GM12878 (cell line): ENCODE results near the gene WWOX. TPM values are rescaled to one million over a fixed set of nuclear protein-coding genes. Genes with fewer than 3 reads are reported as not detected.

Experiments used
- ATAC-seq: fragments of 200-7000 bp; cut with Tn5 transposase; 3 replicates; pipeline ENCODE4 v1.9.1; 2020; ENCODE audit warnings: mild to moderate bottlenecking, moderate library complexity
- BruUV-seq: library from RNA; stranded (reverse); fragments of 400-500 nt; replicated peaks from 2 replicates; lab custom pipeline; 2021; lab: Mats Ljungman, UMichigan
- CTCF ChIA-PET: fragments of 300-600 bp; sonication (Branson Sonifier 250); formaldehyde crosslinking; extraction: SDS; loops from one replicate; lab custom pipeline; 2021; ENCODE audit warnings: inconsistent platforms; lab: Yijun Ruan, JAX
- POLR2A ChIA-PET: fragments of 350-600 bp; formaldehyde crosslinking; extraction: SDS; loops from one replicate; lab custom pipeline; 2021; ENCODE audit warnings: inconsistent platforms; lab: Charles Lee
- RAD21 ChIA-PET: fragments of 300-600 bp; sonication (Branson Sonifier 250); formaldehyde crosslinking; loops from one replicate; lab custom pipeline; 2023; ENCODE audit warnings: antibody characterized with exemption; ENCODE audit not compliant: unreplicated experiment; lab: Charles Lee
- SMC1A ChIA-PET: fragments of 300-600 bp; sonication (Branson Sonifier 250); formaldehyde crosslinking; loops from one replicate; lab custom pipeline; 2023; ENCODE audit not compliant: unreplicated experiment, uncharacterized antibody; lab: Charles Lee
- DNase-seq: peaks from one replicate; pipeline ENCODE4 v3.0.0-alpha.2; 2011; ENCODE audit warnings: low read depth, low spot score
- FAIRE-seq: peaks from 3 replicates; lab custom pipeline; 2011; peaks lifted over from hg19 to GRCh38; lab: Jason Lieb, UNC
- H2AFZ ChIP-seq: 2 replicates; pipeline ENCODE4 v1.6.0; 2011; ENCODE audit warnings: low read depth, low read length, control low read depth; ENCODE audit not compliant: control insufficient read depth
- H3K27ac ChIP-seq: 2 replicates; pipeline ENCODE4 v1.5.1; 2011; ENCODE audit warnings: control low read depth; ENCODE audit not compliant: control insufficient read depth, insufficient read depth
- H3K27me3 ChIP-seq, 2 experiments: replicated peaks in 1 of 2; 2 replicates each; pipeline versions ENCODE4 v1.6.0 to v1.6.1; 2011; ENCODE audit warnings: low read length in 1 of 2; ENCODE audit not compliant: control insufficient read depth in 2 of 2, insufficient read depth in 2 of 2
- H3K36me3 ChIP-seq, 2 experiments: 2 replicates each; pipeline ENCODE4 v1.5.1; 2011; ENCODE audit warnings: low read length in 1 of 2; ENCODE audit not compliant: control insufficient read depth in 2 of 2, insufficient read depth in 2 of 2
- H3K4me1 ChIP-seq: 2 replicates; pipeline ENCODE4 v1.6.1; 2011; ENCODE audit warnings: mild to moderate bottlenecking, low read length, moderate library complexity, mixed read lengths; ENCODE audit not compliant: control insufficient read depth, insufficient read depth
- H3K4me2 ChIP-seq: 2 replicates; pipeline ENCODE4 v1.6.0; 2011; ENCODE audit warnings: control low read depth; ENCODE audit not compliant: control insufficient read depth, insufficient read depth
- H3K4me3 ChIP-seq: fragments of 200-600 bp; sonication (generic); 2 replicates; pipeline ENCODE4 v1.5.1; 2016
- H3K79me2 ChIP-seq: 2 replicates; pipeline ENCODE4 v1.6.0; 2011; ENCODE audit warnings: low read length; ENCODE audit not compliant: control insufficient read depth, insufficient read depth
- H3K9ac ChIP-seq: 2 replicates; pipeline ENCODE4 v1.8.0; 2011; ENCODE audit warnings: low read length, control low read depth, mixed read lengths; ENCODE audit not compliant: control insufficient read depth, insufficient read depth
- H3K9me3 ChIP-seq: replicated peaks from 3 replicates; pipeline ENCODE4 v1.5.1; 2011; ENCODE audit warnings: mild to moderate bottlenecking, low read length; ENCODE audit not compliant: control insufficient read depth, insufficient read depth
- H4K20me1 ChIP-seq: 2 replicates; pipeline ENCODE4 v1.6.0; 2011; ENCODE audit not compliant: control insufficient read depth, insufficient read depth
- BHLHE40 ChIP-seq, 2 experiments: fragments of 450-650 bp in 1 of 2; IDR thresholded peaks; 2 replicates each; pipeline ENCODE4 v1.6.1; 2011 to 2017; ENCODE audit warnings: low read depth in 2 of 2, borderline replicate concordance in 1 of 2, improper control_type of control experiment in 1 of 2, low read length in 1 of 2, mild to moderate bottlenecking in 1 of 2
- BMI1 ChIP-seq: fragments of 450-650 bp; IDR thresholded peaks from 2 replicates; pipeline ENCODE4 v1.6.1; 2016; ENCODE audit warnings: mild to moderate bottlenecking, moderate library complexity, borderline replicate concordance
- NFYA ChIP-seq: IDR thresholded peaks from 2 replicates; pipeline ENCODE4 v1.6.1; 2011; ENCODE audit warnings: low read depth, mild to moderate bottlenecking, low read length, improper control_type of control experiment, borderline replicate concordance
- RUNX3 ChIP-seq: IDR thresholded peaks from 2 replicates; pipeline ENCODE4 v1.6.1; 2012; ENCODE audit warnings: low read length, inconsistent platforms
- ZSCAN29 ChIP-seq: fragments of 450-650 bp; IDR thresholded peaks from 2 replicates; pipeline ENCODE4 v1.6.1; 2017; ENCODE audit warnings: mild to moderate bottlenecking, moderate library complexity
- WGBS: methylation state at CpG from one replicate; pipeline ENCODE4 v1.1.6; 2016; ENCODE audit warnings: low lambda C conversion rate; ENCODE audit not compliant: insufficient replicate concordance, insufficient coverage; ENCODE audit errors: missing lambda C conversion rate; 5-methylcytosine and 5-hydroxymethylcytosine counted together
- in situ Hi-C: fragments of 300-500 bp; cut with MboI; formaldehyde crosslinking; loops from 9 replicates; pipeline ENCODE4 v1.14.3; 2018; ENCODE audit warnings: mixed read lengths
- intact Hi-C: fragments of 100-400 bp; cut with micrococcal nuclease; formaldehyde crosslinking; loops from one replicate; pipeline ENCODE4 v1.14.2; 2022; ENCODE audit not compliant: unreplicated experiment
- polyA plus RNA-seq, 11 experiments: library from polyadenylated mRNA; depleted of rRNA in 4 of 11; unstranded in 6 of 11; stranded (reverse) in 5 of 11; fragments of >200 nt; fragmentation: Nextera tagmentation in 4 of 11; fragmentation: Illumina TruSeq in 1 of 11; extraction: Ambion mirVana in 4 of 11; extraction: Trizol in 1 of 11; gene quantifications; 1 replicate in 1 of 11; 2 replicates in 10 of 11; pipeline versions ENCODE4 v1.2.1 to v1.2.3, GENCODE V29; 2011 to 2016; ENCODE audit warnings: inconsistent platforms in 2 of 11, missing spikeins in 2 of 11, low read depth in 1 of 11
- total RNA-seq, 4 experiments: library from RNA; depleted of rRNA in 3 of 4; stranded (reverse); fragments of >200 nt in 3 of 4; fragmentation: Illumina TruSeq in 1 of 4; extraction: Trizol in 1 of 4; gene quantifications; 2 replicates each; pipeline versions ENCODE4 v1.2.1 to v1.2.3, GENCODE V29; 2013 to 2021
- TF ChIP-seq, protein P1 (sequence below): IDR thresholded peaks from 2 replicates; pipeline ENCODE4 v1.6.1; 2012; ENCODE audit warnings: mild to moderate bottlenecking, low read depth, low read length

The WWOX gene
- total and polyA plus RNA-seq, 10 of the 15 experiments (the other 5 are each of a cell fraction or from before 2014, with no cell fraction given): 2.8 to 24.4 (median 17.8) TPM

- ChIA-PET SMC1A (no interaction called here), CTCF (no interaction called here)
- DNase-seq: no peak
- intact Hi-C loops: no loop called here
- no peak overlapping the region for H3K4me3 ChIP-seq
- no peak overlapping the region for H3K9ac ChIP-seq
- H3K9me3 ChIP-seq: no peaks in the 10 kb centered on the region
- H3K36me3 ChIP-seq: no peaks in the 10 kb centered on the region
- 35% methylated on average over 2 of the region's 2 CpGs for WGBS
- H3K79me2 ChIP-seq: no peaks in the 10 kb centered on the region
- no peaks in the 10 kb centered on the region for H3K27me3 ChIP-seq
- TF ChIP-seq NFYA (no peak), ZSCAN29 (no peak), BMI1 (no peak), BHLHE40 (IDR thresholded peaks at IDR 0.05; ENCODE audit: borderline replicate concordance in 1 of 2, low read depth in 2 of 2, low read length in 1 of 2) (no peak), RUNX3 (no peak)
- TF ChIP-seq, protein P1, sequence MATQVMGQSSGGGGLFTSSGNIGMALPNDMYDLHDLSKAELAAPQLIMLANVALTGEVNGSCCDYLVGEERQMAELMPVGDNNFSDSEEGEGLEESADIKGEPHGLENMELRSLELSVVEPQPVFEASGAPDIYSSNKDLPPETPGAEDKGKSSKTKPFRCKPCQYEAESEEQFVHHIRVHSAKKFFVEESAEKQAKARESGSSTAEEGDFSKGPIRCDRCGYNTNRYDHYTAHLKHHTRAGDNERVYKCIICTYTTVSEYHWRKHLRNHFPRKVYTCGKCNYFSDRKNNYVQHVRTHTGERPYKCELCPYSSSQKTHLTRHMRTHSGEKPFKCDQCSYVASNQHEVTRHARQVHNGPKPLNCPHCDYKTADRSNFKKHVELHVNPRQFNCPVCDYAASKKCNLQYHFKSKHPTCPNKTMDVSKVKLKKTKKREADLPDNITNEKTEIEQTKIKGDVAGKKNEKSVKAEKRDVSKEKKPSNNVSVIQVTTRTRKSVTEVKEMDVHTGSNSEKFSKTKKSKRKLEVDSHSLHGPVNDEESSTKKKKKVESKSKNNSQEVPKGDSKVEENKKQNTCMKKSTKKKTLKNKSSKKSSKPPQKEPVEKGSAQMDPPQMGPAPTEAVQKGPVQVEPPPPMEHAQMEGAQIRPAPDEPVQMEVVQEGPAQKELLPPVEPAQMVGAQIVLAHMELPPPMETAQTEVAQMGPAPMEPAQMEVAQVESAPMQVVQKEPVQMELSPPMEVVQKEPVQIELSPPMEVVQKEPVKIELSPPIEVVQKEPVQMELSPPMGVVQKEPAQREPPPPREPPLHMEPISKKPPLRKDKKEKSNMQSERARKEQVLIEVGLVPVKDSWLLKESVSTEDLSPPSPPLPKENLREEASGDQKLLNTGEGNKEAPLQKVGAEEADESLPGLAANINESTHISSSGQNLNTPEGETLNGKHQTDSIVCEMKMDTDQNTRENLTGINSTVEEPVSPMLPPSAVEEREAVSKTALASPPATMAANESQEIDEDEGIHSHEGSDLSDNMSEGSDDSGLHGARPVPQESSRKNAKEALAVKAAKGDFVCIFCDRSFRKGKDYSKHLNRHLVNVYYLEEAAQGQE: no peak
- TF ChIP-seq, all 136 proteins: peak for 0
- RAD21 ChIA-PET: no interaction called here
- BruUV-seq: no TSS peak
- no peak for ATAC-seq
- POLR2A ChIA-PET: no interaction called here
- Histone ChIP-seq H3K4me2 (no peak overlapping the region), H3K4me1 (no peaks in the 10 kb centered on the region), H3K27ac (no peak overlapping the region), H2AFZ (no peak overlapping the region), H4K20me1 (no peaks in the 10 kb centered on the region)
- no peak for FAIRE-seq
- in situ Hi-C loops: no loop called here
Observed at GRCh38 chr16:78931267-78931666, 831.8 kb downstream of the WWOX start.
